CD4-positive, CD25-positive, alpha-beta regulatory T cell (primary cell): ENCODE results near the gene CEP350. TPM values are rescaled to one million over a fixed set of nuclear protein-coding genes. Genes with fewer than 3 reads are reported as not detected.

Experiments used
- ATAC-seq, 2 donors: fragments of 150-1000 bp; cut with Tn5 transposase; one replicate each; pipeline ENCODE4 v1.10.0; 2021; ENCODE audit warnings: low read depth in 2 of 2, moderate number of reproducible peaks in 2 of 2, moderate library complexity in 1 of 2
- DNase-seq, 3 donors: peaks; one replicate each; pipeline versions ENCODE4 v3.0.0 to v3.0.0-alpha.2; 2012 to 2022; ENCODE audit warnings: mixed read lengths in 1 of 3
- H3K27ac ChIP-seq: one replicate; pipeline ENCODE4 v1.7.0; 2013; ENCODE audit warnings: mild to moderate bottlenecking, low read length; ENCODE audit not compliant: insufficient read depth, poor library complexity, severe bottlenecking
- H3K27me3 ChIP-seq: one replicate; pipeline ENCODE4 v1.7.0; 2013; ENCODE audit warnings: low read length; ENCODE audit not compliant: control insufficient read depth, insufficient read depth
- H3K36me3 ChIP-seq: one replicate; pipeline ENCODE4 v1.7.0; 2013; ENCODE audit warnings: mild to moderate bottlenecking, low read length, moderate library complexity; ENCODE audit not compliant: control insufficient read depth, insufficient read depth
- H3K4me1 ChIP-seq: 2 replicates; pipeline ENCODE4 v1.7.0; 2013; ENCODE audit warnings: mild to moderate bottlenecking, low read length; ENCODE audit not compliant: insufficient read depth, control insufficient read depth, poor library complexity, severe bottlenecking
- H3K4me3 ChIP-seq: one replicate; pipeline ENCODE4 v1.7.0; 2013; ENCODE audit warnings: low read depth, mild to moderate bottlenecking, low read length, moderate library complexity
- H3K9me3 ChIP-seq, 2 experiments: 1 replicate in 1 of 2; 2 replicates in 1 of 2; pipeline ENCODE4 v1.7.0; 2013; ENCODE audit warnings: low read length in 2 of 2, mild to moderate bottlenecking in 1 of 2, moderate library complexity in 1 of 2; ENCODE audit not compliant: control insufficient read depth in 2 of 2
- H3K27ac Mint-ChIP-seq, 3 donors: one replicate each; pipeline ENCODE4 v1.8.0; 2020 to 2022; ENCODE audit warnings: mild to moderate bottlenecking in 3 of 3, mixed read lengths in 3 of 3, moderate library complexity in 2 of 3
- H3K27me3 Mint-ChIP-seq: one replicate; pipeline ENCODE4 v1.8.0; 2022; ENCODE audit warnings: mild to moderate bottlenecking, mixed read lengths
- H3K36me3 Mint-ChIP-seq: one replicate; pipeline ENCODE4 v1.8.0; 2020; ENCODE audit warnings: mixed read lengths
- H3K4me1 Mint-ChIP-seq, 4 donors: one replicate each; pipeline ENCODE4 v1.8.0; 2020 to 2022; ENCODE audit warnings: mixed read lengths in 4 of 4, mild to moderate bottlenecking in 1 of 4
- H3K4me3 Mint-ChIP-seq, 4 donors: one replicate each; pipeline ENCODE4 v1.8.0; 2020 to 2022; ENCODE audit warnings: mild to moderate bottlenecking in 4 of 4, mixed read lengths in 4 of 4, moderate library complexity in 3 of 4
- H3K9me3 Mint-ChIP-seq, 7 donors: one replicate each; pipeline ENCODE4 v1.8.0; 2020 to 2022; ENCODE audit warnings: mixed read lengths in 7 of 7, mild to moderate bottlenecking in 3 of 7, moderate library complexity in 2 of 7
- polyA plus RNA-seq, 4 donors: library from polyadenylated mRNA; unstranded; fragments of 300-500 nt; fragmentation: Illumina TruSeq; gene quantifications; one replicate each; pipeline ENCODE4 v1.2.3, GENCODE V29; 2021
- total RNA-seq: library from RNA; stranded (reverse); gene quantifications from one replicate; pipeline ENCODE4 v1.2.3, GENCODE V29; 2022

The CEP350 gene
- total and polyA plus RNA-seq, 5 donors from 2014 or later = 20.4 to 69.9 (median 26.5) TPM

- H3K27me3 Mint-ChIP-seq = no peaks in the 10 kb centered on the region
- peaks cover 70% of the 10 kb centered on the region for H3K36me3 ChIP-seq
- H3K27me3 ChIP-seq = no peaks in the 10 kb centered on the region
- H3K27ac ChIP-seq = no peak overlapping the region
- H3K4me1 Mint-ChIP-seq = peaks cover 0 to 5% (median under 1%) of the 10 kb centered on the region in 4 donors
- H3K9me3 Mint-ChIP-seq = no peaks in the 10 kb centered on the region
- no peaks in the 10 kb centered on the region for H3K4me1 ChIP-seq
- ATAC-seq (no peak), DNase-seq (no peak)
- no peaks in the 10 kb centered on the region for H3K9me3 ChIP-seq
- H3K4me3 Mint-ChIP-seq = no peak overlapping the region
- H3K36me3 Mint-ChIP-seq = peaks cover 38% of the 10 kb centered on the region
- H3K4me3 ChIP-seq = no peak overlapping the region
- H3K27ac Mint-ChIP-seq = no peak overlapping the region
These were observed 117.1 kb downstream of the CEP350 start for GRCh38 chr1:180071759-180072158.

DNA sequence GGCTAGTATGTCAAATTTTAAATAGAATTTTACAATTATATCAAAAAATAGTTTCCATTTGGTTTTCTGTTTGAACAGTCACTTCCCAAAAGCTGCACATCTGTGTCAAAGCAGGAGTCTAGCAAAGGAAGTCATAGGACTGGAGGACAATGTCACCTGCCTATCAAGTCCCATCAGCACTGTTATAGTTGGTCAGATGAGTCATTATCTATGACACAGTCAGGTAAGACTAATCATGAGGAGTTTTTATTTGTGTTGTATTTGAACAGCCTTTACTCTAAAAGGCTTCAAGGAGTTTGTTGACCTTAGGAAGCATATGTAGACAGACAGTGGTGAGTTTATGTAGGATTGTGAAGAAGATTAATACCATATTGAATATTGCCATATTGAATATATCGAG is 125.8 kb downstream of the CEP350 start:
- no peaks in the 10 kb centered on the region for H3K9me3 ChIP-seq
- peak in 1 of 3 donors; percentile 7 for DNase-seq
- Mint-ChIP-seq H3K9me3 (no peaks in the 10 kb centered on the region), H3K4me3 (no peak overlapping the region), H3K27ac (no peak overlapping the region), H3K36me3 (peaks cover 31% of the 10 kb centered on the region), H3K4me1 (peaks cover 0 to 2% (median 0%) of the 10 kb centered on the region in 4 donors), H3K27me3 (no peaks in the 10 kb centered on the region)
- H3K4me1 ChIP-seq = no peaks in the 10 kb centered on the region
- peak in 1 of 2 donors; percentile 31 for ATAC-seq
- H3K36me3 ChIP-seq = peaks cover 81% of the 10 kb centered on the region
- no peaks in the 10 kb centered on the region for H3K27me3 ChIP-seq
- H3K27ac ChIP-seq = no peak overlapping the region
- no peak overlapping the region for H3K4me3 ChIP-seq

- no peaks in the 10 kb centered on the region for H3K9me3 ChIP-seq
- no peaks in the 10 kb centered on the region for H3K27me3 ChIP-seq
- H3K4me3 Mint-ChIP-seq = no peak overlapping the region
- peaks cover 79% of the 10 kb centered on the region for H3K36me3 ChIP-seq
- H3K9me3 Mint-ChIP-seq = no peaks in the 10 kb centered on the region
- DNase-seq = no peak
- H3K27ac Mint-ChIP-seq = no peak overlapping the region
- no peak for ATAC-seq
- peaks cover 0 to 2% (median 0%) of the 10 kb centered on the region in 4 donors for H3K4me1 Mint-ChIP-seq
- no peak overlapping the region for H3K4me3 ChIP-seq
- no peaks in the 10 kb centered on the region for H3K4me1 ChIP-seq
- H3K36me3 Mint-ChIP-seq = peaks cover 31% of the 10 kb centered on the region
- H3K27me3 Mint-ChIP-seq = no peaks in the 10 kb centered on the region
- no peak overlapping the region for H3K27ac ChIP-seq
These were observed 126.9 kb downstream of the CEP350 start for GRCh38 chr1:180081474-180081873.

- no peak overlapping the region for H3K4me3 ChIP-seq
- peaks cover 27% of the 10 kb centered on the region for H3K36me3 Mint-ChIP-seq
- no peaks in the 10 kb centered on the region for H3K9me3 Mint-ChIP-seq
- H3K27ac ChIP-seq = no peak overlapping the region
- H3K27ac Mint-ChIP-seq = no peak overlapping the region
- no peak for ATAC-seq
- no peaks in the 10 kb centered on the region for H3K4me1 ChIP-seq
- peaks cover 75% of the 10 kb centered on the region for H3K36me3 ChIP-seq
- H3K4me3 Mint-ChIP-seq = no peak overlapping the region
- no peaks in the 10 kb centered on the region for H3K27me3 Mint-ChIP-seq
- H3K27me3 ChIP-seq = no peaks in the 10 kb centered on the region
- no peak for DNase-seq
- H3K9me3 ChIP-seq = no peaks in the 10 kb centered on the region
- H3K4me1 Mint-ChIP-seq = peaks cover 0 to 1% (median 0%) of the 10 kb centered on the region in 4 donors
These were observed 128.6 kb downstream of the CEP350 start for GRCh38 chr1:180083164-180083563.

- Histone ChIP-seq H3K9me3 (no peaks in the 10 kb centered on the region), H3K36me3 (peaks cover 64% of the 10 kb centered on the region), H3K4me1 (no peaks in the 10 kb centered on the region), H3K4me3 (no peak overlapping the region), H3K27ac (no peak overlapping the region), H3K27me3 (no peaks in the 10 kb centered on the region)
- H3K27me3 Mint-ChIP-seq = no peaks in the 10 kb centered on the region
- peaks cover 36% of the 10 kb centered on the region for H3K36me3 Mint-ChIP-seq
- no peaks in the 10 kb centered on the region for H3K9me3 Mint-ChIP-seq
- H3K4me3 Mint-ChIP-seq = no peak overlapping the region
- H3K4me1 Mint-ChIP-seq = no peaks in the 10 kb centered on the region
- ATAC-seq (no peak), DNase-seq (no peak)
- H3K27ac Mint-ChIP-seq = no peak overlapping the region
These were observed 130.3 kb downstream of the CEP350 start for GRCh38 chr1:180084867-180085266.

DNA sequence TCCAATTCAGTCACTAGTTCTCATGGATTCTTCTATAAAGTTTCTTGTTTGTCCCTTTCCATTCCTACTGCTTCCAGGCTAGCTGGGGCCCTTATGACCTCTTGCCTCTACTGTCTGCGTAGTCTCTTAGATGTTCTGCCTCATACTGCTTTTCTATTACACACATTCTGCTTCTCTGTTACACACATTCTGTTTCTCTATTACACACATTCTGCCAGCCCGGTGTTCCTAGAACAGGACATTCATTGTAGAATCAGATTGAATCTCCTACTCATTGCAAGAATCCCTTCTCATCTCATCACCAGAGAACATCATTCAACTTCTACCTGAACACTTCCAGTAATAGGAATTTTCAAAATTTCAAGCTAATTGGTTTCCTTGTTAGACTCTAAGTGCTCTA is 130.7 kb downstream of the CEP350 start:
- no peak overlapping the region for H3K4me3 ChIP-seq
- H3K36me3 Mint-ChIP-seq = peaks cover 38% of the 10 kb centered on the region
- H3K9me3 ChIP-seq = no peaks in the 10 kb centered on the region
- ATAC-seq (no peak), DNase-seq (no peak)
- H3K36me3 ChIP-seq = peaks cover 62% of the 10 kb centered on the region
- no peak overlapping the region for H3K4me3 Mint-ChIP-seq
- H3K27me3 Mint-ChIP-seq = no peaks in the 10 kb centered on the region
- no peaks in the 10 kb centered on the region for H3K4me1 ChIP-seq
- H3K9me3 Mint-ChIP-seq = no peaks in the 10 kb centered on the region
- no peaks in the 10 kb centered on the region for H3K27me3 ChIP-seq
- no peak overlapping the region for H3K27ac ChIP-seq
- peak overlapping the region in 1 of 3 donors; percentile 38 for H3K27ac Mint-ChIP-seq
- no peaks in the 10 kb centered on the region for H3K4me1 Mint-ChIP-seq

GRCh38 chr1:180092931-180093650 is 138.5 kb downstream of the CEP350 start:
- Mint-ChIP-seq H3K9me3 (no peaks in the 10 kb centered on the region), H3K4me1 (no peaks in the 10 kb centered on the region), H3K27ac (no peak overlapping the region), H3K4me3 (no peak overlapping the region), H3K36me3 (peaks cover 55% of the 10 kb centered on the region), H3K27me3 (no peaks in the 10 kb centered on the region)
- no peaks in the 10 kb centered on the region for H3K9me3 ChIP-seq
- H3K27ac ChIP-seq = no peak overlapping the region
- H3K4me1 ChIP-seq = no peaks in the 10 kb centered on the region
- ATAC-seq (no peak), DNase-seq (no peak)
- H3K27me3 ChIP-seq = no peaks in the 10 kb centered on the region
- H3K36me3 ChIP-seq = peaks cover 79% of the 10 kb centered on the region
- H3K4me3 ChIP-seq = no peak overlapping the region

- ATAC-seq (no peak), DNase-seq (no peak)
- H3K27ac ChIP-seq = no peak overlapping the region
- H3K27me3 Mint-ChIP-seq = no peaks in the 10 kb centered on the region
- H3K36me3 Mint-ChIP-seq = peaks cover 45% of the 10 kb centered on the region
- no peak overlapping the region for H3K4me3 Mint-ChIP-seq
- peaks cover 0 to 2% (median under 1%) of the 10 kb centered on the region in 4 donors for H3K4me1 Mint-ChIP-seq
- H3K4me3 ChIP-seq = no peak overlapping the region
- H3K27ac Mint-ChIP-seq = peak overlapping the region in 1 of 3 donors; percentile 21
- no peaks in the 10 kb centered on the region for H3K9me3 Mint-ChIP-seq
- H3K9me3 ChIP-seq = no peaks in the 10 kb centered on the region
- H3K36me3 ChIP-seq = peaks cover 89% of the 10 kb centered on the region
- H3K27me3 ChIP-seq = no peaks in the 10 kb centered on the region
- no peaks in the 10 kb centered on the region for H3K4me1 ChIP-seq
These were observed 140.2 kb downstream of the CEP350 start for GRCh38 chr1:180094705-180095295.
